Neural progenitor cell (in vitro differentiated cells): Measurements from ENCODE around the gene AMER3.

Experiments
- CTCF ChIP-seq: fragments of 200-600 bp; sonication (generic); IDR thresholded peaks from 2 replicates; pipeline ENCODE4 v1.5.1; 2017; ENCODE audit warnings: antibody characterized with exemption, mild to moderate bottlenecking
- EZH2 ChIP-seq: fragments of 200-600 bp; sonication (generic); IDR thresholded peaks from 2 replicates; pipeline ENCODE4 v1.6.1; 2017; ENCODE audit warnings: antibody characterized with exemption, mild to moderate bottlenecking, moderate library complexity
- EZH2phosphoT487 ChIP-seq: fragments of 200-600 bp; sonication (generic); IDR thresholded peaks from 2 replicates; pipeline ENCODE4 v1.6.1; 2017; ENCODE audit warnings: antibody characterized with exemption

GRCh38 chr2:130724455-130724854, 30.9 kb upstream of the AMER3 start:
- TF ChIP-seq EZH2 (no peak), CTCF (no peak), EZH2phosphoT487 (no peak)
